ENCODE data around the gene GIGYF1.
"Not testable (repeated sequence)": the region's sequence is repeated elsewhere in the genome, so short reads cannot be mapped to it uniquely, and the experiment has no call there.

GIGYF1 gene, protein sequence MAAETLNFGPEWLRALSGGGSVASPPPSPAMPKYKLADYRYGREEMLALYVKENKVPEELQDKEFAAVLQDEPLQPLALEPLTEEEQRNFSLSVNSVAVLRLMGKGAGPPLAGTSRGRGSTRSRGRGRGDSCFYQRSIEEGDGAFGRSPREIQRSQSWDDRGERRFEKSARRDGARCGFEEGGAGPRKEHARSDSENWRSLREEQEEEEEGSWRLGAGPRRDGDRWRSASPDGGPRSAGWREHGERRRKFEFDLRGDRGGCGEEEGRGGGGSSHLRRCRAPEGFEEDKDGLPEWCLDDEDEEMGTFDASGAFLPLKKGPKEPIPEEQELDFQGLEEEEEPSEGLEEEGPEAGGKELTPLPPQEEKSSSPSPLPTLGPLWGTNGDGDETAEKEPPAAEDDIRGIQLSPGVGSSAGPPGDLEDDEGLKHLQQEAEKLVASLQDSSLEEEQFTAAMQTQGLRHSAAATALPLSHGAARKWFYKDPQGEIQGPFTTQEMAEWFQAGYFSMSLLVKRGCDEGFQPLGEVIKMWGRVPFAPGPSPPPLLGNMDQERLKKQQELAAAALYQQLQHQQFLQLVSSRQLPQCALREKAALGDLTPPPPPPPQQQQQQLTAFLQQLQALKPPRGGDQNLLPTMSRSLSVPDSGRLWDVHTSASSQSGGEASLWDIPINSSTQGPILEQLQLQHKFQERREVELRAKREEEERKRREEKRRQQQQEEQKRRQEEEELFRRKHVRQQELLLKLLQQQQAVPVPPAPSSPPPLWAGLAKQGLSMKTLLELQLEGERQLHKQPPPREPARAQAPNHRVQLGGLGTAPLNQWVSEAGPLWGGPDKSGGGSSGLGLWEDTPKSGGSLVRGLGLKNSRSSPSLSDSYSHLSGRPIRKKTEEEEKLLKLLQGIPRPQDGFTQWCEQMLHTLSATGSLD (N-terminal part only)

DNA sequence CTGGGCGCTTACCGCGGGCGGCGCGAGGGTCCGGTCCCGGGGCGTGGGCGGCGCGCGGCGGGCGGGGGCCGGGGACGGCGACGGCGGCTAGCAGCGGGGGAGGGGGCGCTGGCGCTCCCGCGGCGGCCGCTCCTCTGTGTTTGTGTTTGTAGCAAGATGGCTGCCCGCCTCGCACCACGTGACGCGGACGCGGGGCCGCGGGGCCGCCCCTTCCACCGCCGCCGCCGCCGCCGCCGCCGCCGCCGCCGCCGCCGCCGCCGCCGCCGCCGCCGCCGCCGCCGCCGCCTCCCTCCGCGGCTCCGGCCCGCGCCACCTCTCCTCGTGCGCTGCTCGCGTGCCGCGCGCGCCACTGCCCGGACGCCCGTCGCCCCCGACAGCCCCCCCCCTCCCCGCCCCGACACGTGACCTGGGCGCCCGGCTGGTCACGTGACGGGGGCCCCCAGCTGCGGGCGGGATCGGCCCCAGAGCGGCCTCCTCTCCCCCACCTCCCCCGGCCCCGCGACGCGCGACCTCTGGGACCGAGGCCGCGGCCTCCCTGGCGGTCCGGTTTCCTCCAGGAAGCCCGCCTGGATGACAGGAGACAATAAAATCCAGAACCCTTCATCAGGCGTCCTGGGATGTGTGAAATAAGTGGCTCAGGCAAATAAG is at the start of gene GIGYF1:
GIGYF1 (minus strand) TSS at position 153 of the 648 bp plus-strand sequence. CDS start 6,012 bp downstream, outside the sequence.
- peak; percentile 54 for DNase-seq (ENCODE audit: low read depth)

DNA sequence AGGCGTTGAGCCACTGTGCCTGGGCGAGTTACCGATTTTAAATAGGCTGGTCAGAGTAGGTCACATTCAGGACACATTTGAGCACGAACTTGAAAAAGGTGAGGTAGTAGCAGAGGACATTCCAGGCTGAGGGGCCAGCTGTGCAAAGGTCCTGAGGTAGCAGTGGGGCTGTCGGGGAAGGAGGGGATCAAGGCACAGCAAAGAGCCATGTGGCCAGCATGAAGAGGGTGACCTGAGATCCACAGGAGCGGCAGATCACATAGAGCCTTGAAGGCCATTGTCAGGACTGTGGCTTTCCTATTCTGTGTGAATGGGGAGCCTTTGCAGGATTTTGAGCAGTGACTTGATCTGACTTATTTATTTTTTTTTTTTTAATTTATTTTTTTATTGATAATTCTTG is 45.9 kb upstream of the GIGYF1 start:
- DNase-seq (ENCODE audit: low read depth), result no peak

DNA sequence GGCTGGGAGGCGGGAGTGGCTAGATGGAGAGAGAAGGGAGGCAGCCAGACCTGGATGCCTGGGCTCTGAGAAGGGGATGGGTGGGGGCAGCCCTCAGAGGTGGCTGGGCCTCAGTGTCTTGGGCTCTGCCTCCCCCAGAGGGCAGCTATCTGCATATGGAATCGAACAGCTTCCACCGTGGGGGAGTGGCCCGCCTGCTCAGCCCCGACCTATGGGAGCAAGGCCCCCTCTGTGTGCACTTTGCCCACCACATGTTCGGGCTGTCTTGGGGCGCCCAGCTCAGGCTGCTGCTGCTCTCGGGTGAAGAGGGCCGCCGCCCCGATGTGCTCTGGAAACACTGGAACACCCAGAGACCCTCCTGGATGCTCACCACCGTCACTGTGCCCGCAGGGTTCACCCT is 42.6 kb upstream of the GIGYF1 start:
- DNase-seq (ENCODE audit: low read depth), result no peak

DNA sequence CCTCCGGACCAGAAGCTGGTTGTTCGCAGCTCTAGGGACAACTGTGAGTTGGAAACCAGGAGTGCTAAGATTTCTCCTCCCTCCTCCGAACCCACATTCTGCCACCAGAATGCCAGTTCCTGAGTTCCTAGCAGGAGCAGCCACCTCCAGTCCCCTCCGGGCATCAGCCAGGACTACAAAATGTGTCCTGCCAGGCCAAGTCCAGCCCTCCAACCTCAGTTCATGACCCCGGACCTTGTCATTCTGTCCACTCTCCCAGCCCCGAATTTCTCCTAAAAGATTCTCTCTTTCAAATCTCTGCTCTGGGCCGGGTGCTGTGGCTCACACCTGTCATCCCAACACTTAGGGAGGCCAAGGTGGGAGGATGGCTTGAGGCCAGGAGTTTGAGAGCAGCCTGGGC is 41.7 kb upstream of the GIGYF1 start:
- DNase-seq (ENCODE audit: low read depth), result no peak

DNA sequence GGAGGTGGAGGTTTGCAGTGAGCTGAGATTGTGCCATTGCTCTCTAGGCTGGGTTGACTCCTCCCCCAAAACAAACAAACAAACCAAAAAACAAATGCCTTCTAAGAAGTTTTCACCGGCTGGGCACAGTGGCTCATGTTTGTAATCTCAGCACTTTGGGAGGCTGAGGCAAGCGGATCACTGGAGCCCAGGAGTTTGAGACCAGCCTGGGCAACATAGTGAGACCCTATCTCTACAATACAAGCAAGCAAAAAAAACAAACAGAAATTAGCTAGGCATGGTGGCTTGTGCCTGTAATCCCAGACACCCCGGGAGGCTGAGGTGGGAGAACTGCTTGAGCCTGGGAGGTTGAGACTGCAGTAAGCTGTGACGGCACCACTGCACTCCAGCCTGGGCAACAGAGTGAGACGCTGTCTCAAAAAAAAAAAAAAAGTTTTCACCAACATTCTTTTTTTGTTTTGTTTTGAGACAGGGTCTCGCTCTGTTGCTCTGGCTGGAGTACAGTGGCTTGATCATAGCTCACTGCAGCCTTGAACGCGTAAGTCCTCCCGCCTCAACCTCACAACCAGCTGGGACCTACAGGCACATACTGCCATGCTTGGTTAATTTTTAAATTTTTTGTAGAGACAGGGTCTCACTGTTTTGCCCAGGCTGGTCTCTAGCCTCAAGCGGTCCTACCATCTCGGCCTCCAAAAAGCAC is 38.0 kb upstream of the GIGYF1 start:
- DNase-seq (ENCODE audit: low read depth), result no peak

DNA sequence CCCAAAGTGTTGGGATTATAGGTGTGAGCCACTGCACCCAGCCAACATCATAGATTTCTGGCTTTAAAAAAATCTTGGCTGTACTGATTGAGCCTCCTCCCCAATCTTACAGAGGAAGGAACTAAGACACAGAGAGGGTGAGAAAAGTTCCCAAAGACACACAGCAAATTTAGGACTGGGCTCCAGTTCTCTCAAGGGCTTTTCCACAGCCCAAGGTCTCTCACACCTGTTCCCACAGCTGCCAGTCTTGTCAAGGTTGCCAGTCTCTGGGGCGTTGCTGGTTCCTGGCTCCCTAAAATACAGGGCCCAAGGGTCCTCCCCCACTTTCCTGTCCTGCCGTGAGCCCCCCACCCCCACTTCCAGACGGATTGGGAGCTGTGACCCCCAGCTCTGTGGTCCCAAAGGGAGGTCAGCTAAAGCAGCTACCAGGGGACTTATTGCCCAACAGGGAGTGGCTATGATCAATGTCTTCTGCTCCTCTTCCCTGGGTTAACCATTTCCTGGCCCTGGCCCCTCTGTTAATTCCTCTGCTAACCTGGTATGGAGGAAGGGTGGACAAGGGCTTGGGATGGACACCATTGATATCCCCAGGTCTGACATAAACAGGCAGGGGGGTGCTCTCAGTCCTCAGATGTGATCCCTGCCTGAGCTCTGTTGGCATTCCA is 36.2 kb upstream of the GIGYF1 start:
- DNase-seq (ENCODE audit: low read depth), result no peak

DNA sequence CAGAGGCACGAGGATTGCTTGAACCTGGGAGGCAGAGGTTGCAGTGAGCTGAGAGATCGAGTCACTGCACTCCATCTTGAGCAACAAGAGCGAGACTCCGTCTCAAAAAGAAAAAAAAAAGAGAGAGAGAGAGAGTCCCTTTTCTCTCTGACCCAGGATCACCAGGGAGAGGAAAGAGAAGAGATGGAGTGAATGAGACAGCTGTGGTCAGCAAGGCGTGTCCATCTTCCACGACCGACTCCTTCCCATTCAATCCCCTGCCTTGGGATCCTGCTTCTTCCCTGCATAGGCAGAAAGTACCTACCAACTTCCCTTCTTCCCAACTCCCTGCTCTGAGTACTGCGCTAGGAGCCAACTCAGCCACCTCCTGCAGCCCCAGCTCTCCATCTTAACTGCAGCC is 34.1 kb upstream of the GIGYF1 start:
- DNase-seq (ENCODE audit: low read depth), result no peak

DNA sequence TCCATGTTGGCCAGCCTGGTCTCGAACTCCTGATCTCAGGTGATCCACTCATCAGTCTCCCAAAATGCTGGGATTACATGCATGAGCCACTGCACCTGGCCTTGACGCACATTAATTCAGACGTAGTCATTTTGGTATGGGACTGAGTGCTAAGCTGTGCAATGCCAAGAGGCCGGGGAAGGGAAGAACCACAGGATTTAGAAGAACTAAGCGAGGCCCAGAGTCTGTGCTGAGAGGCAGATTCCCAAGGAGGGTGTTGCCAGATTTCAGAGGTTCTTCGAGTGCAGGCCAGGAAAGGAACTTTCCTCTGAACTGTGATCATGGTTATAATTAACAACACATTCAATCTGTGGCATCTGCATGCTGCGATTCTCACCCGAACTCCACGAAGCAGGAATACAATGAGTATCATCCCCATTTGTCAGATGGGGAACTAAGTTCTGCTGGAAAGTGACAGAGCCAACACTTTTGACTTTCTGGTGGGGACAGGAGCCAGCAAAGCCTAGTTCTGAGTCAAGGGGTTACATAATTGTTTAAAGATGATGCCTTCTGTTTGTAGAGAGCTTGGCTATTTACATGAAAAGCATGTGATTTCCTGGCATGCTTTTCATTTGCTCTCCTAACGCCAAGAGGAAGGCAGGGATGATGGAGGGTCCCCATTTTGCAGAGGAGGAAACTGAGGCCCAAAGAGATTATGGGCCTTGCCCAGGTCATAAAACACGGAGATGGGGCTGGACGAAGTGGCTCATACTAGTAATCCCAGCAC is 33.1 kb upstream of the GIGYF1 start:
- DNase-seq (ENCODE audit: low read depth), result no peak

DNA sequence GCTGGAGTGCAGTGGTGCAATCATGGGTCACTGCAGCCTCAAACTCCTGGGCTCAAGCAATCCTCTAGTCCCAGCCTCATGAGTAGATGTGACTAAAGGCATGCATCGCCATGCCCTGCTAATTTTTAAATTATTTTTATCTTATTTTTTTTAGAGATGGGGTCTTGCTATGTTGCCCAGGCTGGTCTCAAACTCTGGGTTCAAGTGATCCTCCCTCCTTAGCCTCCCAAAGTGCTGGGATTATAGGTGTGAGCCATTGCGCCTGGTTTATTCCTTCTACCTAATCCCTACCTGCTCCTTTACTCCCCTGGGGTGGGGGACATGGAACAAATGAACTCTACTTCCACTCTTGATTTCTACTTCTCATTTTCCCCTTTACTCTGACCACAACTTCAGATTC is 30.3 kb upstream of the GIGYF1 start:
- not testable (repeated sequence) for DNase-seq (ENCODE audit: low read depth)

DNA sequence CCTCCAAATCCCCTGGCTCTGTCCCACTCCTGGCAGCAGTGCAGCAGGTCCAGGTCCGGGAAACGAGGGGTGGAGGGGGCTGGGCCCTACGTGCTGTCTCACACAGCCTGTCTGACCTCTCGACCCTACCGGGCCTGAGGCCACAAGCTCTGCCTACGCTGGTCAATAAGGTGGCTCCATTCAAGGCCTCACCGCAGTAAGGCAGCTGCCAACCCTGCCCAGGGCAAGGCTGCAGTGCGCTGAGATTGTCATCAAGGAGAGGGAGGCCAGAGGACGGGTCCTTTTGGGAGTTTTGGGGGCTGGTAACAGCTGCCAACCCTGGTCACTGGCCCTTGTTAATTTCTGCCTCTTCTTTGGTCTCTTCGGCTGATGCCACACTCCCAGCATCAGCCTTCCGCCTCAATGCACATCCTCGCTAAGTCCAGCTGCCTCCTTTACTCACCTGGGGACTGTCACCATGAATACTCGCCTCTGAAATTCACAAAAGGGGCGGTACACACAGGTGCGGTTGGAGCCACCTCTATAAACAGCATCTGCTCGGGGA is 29.8 kb upstream of the GIGYF1 start:
- DNase-seq (ENCODE audit: low read depth), result no peak

DNA sequence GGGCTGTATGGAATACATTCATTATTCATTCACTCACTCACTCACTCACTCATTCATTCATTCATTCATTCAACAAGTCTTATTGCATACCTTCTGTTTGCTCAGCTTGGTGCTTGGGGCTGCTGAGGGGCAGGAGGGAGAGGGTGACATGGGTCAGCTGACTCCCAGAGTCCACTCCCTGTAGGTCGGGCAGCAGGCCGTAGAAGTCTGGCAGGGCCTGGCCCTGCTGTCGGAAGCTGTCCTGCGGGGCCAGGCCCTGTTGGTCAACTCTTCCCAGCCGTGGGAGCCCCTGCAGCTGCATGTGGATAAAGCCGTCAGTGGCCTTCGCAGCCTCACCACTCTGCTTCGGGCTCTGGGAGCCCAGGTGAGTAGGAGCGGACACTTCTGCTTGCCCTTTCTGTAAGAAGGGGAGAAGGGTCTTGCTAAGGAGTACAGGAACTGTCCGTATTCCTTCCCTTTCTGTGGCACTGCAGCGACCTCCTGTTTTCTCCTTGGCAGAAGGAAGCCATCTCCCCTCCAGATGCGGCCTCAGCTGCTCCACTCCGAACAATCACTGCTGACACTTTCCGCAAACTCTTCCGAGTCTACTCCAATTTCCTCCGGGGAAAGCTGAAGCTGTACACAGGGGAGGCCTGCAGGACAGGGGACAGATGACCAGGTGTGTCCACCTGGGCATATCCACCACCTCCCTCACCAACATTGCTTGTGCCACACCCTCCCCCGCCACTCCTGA is 28.6 kb upstream of the GIGYF1 start:
- no peak for DNase-seq (ENCODE audit: low read depth)

DNA sequence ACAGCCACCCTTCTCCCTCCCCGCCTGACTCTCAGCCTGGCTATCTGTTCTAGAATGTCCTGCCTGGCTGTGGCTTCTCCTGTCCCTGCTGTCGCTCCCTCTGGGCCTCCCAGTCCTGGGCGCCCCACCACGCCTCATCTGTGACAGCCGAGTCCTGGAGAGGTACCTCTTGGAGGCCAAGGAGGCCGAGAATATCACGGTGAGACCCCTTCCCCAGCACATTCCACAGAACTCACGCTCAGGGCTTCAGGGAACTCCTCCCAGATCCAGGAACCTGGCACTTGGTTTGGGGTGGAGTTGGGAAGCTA is 27.4 kb upstream of the GIGYF1 start:
- no peak for DNase-seq (ENCODE audit: low read depth)

DNA sequence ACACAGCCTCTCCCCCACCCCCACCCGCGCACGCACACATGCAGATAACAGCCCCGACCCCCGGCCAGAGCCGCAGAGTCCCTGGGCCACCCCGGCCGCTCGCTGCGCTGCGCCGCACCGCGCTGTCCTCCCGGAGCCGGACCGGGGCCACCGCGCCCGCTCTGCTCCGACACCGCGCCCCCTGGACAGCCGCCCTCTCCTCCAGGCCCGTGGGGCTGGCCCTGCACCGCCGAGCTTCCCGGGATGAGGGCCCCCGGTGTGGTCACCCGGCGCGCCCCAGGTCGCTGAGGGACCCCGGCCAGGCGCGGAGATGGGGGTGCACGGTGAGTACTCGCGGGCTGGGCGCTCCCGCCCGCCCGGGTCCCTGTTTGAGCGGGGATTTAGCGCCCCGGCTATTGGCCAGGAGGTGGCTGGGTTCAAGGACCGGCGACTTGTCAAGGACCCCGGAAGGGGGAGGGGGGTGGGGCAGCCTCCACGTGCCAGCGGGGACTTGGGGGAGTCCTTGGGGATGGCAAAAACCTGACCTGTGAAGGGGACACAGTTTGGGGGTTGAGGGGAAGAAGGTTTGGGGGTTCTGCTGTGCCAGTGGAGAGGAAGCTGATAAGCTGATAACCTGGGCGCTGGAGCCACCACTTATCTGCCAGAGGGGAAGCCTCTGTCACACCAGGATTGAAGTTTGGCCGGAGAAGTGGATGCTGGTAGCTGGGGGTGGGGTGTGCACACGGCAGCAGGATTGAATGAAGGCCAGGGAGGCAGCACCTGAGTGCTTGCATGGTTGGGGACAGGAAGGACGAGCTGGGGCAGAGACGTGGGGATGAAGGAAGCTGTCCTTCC is 26.8 kb upstream of the GIGYF1 start:
- DNase-seq (ENCODE audit: low read depth), result no peak

DNA sequence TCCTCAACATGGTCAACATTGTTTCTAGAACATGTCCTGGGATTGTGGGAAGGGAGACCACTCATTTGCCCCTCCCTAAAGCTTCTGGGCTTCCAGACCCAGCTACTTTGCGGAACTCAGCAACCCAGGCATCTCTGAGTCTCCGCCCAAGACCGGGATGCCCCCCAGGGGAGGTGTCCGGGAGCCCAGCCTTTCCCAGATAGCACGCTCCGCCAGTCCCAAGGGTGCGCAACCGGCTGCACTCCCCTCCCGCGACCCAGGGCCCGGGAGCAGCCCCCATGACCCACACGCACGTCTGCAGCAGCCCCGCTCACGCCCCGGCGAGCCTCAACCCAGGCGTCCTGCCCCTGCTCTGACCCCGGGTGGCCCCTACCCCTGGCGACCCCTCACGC is 26.2 kb upstream of the GIGYF1 start, which contains the start of gene EPO:
EPO (plus strand) TSS at position 190 of the 392 bp plus-strand sequence. CDS start 513 bp downstream, outside the sequence.
- no peak for DNase-seq (ENCODE audit: low read depth)

DNA sequence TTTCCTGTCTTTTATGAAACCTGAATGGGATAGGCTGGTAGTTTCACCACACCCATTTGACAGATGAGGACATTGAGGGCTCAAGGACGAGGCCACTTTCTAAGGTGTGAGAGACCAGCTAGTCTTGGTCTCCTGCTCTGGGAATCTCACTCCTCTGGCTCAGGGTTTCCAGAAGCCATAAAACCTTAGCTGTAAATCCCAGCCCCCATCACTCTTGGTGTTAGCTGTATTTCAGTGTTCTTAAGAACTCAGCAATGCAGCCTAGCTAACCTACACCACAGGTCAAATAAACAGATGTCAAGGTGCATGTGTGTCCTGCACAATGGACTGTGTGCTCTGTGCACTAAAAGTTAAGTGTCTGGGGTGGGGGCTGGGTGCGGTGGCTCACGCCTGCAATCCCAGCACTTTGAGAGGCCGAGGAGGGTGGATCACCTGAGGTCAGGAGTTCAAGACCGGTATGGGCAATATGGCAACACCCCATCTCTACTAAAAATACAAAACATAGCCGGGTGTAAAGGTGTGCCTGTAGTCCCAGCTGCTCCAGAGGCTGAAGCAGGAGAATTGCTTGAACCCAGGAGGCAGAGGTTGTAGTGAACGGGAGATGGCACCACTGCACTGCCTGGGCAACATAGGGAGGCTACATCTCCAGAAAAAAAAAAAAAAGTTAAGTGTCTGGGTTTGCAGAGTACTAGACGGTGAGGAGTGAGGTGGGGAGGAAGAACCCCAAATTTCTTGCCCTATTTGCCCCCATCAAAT is 25.7 kb upstream of the GIGYF1 start:
- no peak for DNase-seq (ENCODE audit: low read depth)

DNA sequence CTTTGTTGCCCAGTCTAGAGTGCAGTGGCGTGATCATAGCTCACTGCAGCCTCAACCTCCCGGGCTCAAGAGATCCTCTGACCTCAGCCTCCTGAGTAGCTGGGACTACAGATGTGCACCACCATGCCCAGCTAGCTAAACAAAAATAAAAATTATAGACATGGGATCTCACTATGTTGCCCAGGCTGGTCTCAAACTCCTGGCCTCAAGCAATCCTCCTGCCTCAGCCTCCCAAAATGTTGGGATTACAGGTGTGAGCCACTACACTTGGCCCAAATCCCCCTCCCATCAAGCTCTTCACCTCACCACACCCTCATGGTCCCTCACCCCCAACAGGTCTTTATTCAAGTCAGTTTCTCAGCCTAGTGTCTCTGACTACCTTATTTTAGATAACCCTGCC is 23.0 kb upstream of the GIGYF1 start:
- not testable (repeated sequence) for DNase-seq (ENCODE audit: low read depth)

DNA sequence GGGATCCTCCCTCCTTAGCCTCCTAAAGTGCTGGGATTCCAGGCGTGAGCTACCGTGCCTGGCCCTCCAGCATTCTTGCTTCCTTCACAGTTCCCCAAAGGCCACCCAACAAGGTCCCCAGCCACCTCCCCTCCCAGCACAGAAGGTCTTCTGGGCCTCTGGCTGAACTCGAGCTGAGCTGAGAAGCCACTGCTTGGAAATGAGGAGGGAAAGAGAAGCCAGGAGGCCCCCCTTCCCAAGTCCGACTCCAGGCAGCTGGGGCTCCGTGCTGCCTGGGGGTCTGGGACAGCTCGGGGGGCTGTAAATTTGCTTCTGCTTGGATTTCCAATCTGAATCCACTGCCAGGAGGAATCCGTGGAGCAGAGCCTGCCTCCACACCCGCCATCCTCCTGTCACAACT is 20.7 kb upstream of the GIGYF1 start:
- no peak for DNase-seq (ENCODE audit: low read depth)

DNA sequence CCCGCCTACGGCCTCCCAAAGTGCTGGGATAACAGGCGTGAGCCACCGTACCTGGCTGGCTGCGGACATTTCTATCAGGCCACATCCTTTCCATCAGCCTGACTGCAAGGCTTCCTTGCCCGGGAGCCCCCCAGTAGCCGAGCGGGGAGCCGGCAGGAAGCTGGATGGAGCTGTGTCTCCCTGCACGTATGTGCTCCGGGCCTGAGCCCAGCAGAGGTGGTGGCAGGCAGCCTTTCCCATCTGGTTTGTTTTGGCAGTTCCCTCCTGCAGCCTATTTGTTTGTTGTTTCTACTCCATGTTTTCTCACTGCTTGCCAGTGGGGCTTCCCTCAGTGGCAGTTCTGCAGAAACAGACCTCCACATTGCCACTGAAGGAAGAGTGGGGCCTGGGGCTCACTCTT is 17.3 kb upstream of the GIGYF1 start:
- DNase-seq (ENCODE audit: low read depth), result no peak
